ENCODE data around the gene MPP2.

MPP2 gene, protein sequence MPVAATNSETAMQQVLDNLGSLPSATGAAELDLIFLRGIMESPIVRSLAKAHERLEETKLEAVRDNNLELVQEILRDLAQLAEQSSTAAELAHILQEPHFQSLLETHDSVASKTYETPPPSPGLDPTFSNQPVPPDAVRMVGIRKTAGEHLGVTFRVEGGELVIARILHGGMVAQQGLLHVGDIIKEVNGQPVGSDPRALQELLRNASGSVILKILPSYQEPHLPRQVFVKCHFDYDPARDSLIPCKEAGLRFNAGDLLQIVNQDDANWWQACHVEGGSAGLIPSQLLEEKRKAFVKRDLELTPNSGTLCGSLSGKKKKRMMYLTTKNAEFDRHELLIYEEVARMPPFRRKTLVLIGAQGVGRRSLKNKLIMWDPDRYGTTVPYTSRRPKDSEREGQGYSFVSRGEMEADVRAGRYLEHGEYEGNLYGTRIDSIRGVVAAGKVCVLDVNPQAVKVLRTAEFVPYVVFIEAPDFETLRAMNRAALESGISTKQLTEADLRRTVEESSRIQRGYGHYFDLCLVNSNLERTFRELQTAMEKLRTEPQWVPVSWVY

GRCh38 chr17:43907425-43907981, at the start of gene MPP2:
TSS of gene MPP2 (minus strand) at chr17:43907536. CDS start at chr17:43904460, 3,076 bp downstream.
- H3K9me3 ChIP-seq (ENCODE audit: control insufficient read depth, insufficient read depth, low read length): no peaks in the 10 kb centered on the region
- H3K4me3 ChIP-seq (ENCODE audit: low read length): peak within 1 kb of the TSS; percentile 43
- TF ChIP-seq, protein P1, sequence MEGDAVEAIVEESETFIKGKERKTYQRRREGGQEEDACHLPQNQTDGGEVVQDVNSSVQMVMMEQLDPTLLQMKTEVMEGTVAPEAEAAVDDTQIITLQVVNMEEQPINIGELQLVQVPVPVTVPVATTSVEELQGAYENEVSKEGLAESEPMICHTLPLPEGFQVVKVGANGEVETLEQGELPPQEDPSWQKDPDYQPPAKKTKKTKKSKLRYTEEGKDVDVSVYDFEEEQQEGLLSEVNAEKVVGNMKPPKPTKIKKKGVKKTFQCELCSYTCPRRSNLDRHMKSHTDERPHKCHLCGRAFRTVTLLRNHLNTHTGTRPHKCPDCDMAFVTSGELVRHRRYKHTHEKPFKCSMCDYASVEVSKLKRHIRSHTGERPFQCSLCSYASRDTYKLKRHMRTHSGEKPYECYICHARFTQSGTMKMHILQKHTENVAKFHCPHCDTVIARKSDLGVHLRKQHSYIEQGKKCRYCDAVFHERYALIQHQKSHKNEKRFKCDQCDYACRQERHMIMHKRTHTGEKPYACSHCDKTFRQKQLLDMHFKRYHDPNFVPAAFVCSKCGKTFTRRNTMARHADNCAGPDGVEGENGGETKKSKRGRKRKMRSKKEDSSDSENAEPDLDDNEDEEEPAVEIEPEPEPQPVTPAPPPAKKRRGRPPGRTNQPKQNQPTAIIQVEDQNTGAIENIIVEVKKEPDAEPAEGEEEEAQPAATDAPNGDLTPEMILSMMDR (IDR thresholded peaks at IDR 0.05; ENCODE audit: low read depth, low read length, poor library complexity, severe bottlenecking): no peak
- H3K79me2 ChIP-seq (ENCODE audit: control insufficient read depth, low read length): no peaks in the 10 kb centered on the region
- peaks cover 62% of the 10 kb centered on the region for H3K27me3 ChIP-seq (ENCODE audit: control insufficient read depth, low read length)
- H3K4me1 ChIP-seq (ENCODE audit: control insufficient read depth, low read length): peaks cover 12% of the 10 kb centered on the region
- H3K36me3 ChIP-seq (ENCODE audit: control insufficient read depth, low read length): no peaks in the 10 kb centered on the region
- no peak within 1 kb of the TSS for H3K27ac ChIP-seq (ENCODE audit: low read depth, low read length)
- peak within 1 kb of the TSS; percentile 61 for H3K4me2 ChIP-seq (ENCODE audit: low read length)
- no peaks in the 10 kb centered on the region for H4K20me1 ChIP-seq (ENCODE audit: control insufficient read depth, insufficient read depth, low read depth, low read length)
- H3F3A ChIP-seq (ENCODE audit: control insufficient read depth, insufficient read depth): no peaks in the 10 kb centered on the region
- no peaks in the 10 kb centered on the region for H3K9me2 ChIP-seq (replicated peaks; ENCODE audit: control insufficient read depth, low read length)

DNA sequence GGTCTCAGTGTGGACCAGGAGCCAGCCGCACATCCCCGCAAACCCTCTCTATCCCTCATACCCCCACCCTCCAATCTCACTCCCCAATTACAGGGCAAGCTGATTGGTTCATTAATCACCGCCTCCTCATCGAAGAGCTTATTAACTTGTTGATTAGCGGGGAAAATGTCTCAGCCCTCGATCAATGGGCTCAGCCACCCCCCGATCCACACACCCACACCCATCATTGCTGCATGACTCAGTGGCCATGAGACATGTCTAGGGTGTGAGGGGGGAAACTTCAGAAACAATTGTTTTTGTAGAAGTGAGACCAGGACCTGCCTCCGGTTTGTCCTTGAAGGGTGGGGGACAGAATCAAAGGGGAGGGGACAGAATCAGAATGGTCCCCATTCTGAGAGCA, 48.9 kb upstream of the MPP2 start:
- H3F3A ChIP-seq (ENCODE audit: control insufficient read depth, insufficient read depth): no peaks in the 10 kb centered on the region
- no peaks in the 10 kb centered on the region for H3K9me2 ChIP-seq (replicated peaks; ENCODE audit: control insufficient read depth, low read length)
- no peak overlapping the region for H3K4me3 ChIP-seq (ENCODE audit: low read length)
- H3K4me2 ChIP-seq (ENCODE audit: low read length): no peak overlapping the region
- no peaks in the 10 kb centered on the region for H3K27me3 ChIP-seq (ENCODE audit: control insufficient read depth, low read length)
- no peaks in the 10 kb centered on the region for H3K9me3 ChIP-seq (ENCODE audit: control insufficient read depth, insufficient read depth, low read length)
- no peaks in the 10 kb centered on the region for H3K36me3 ChIP-seq (ENCODE audit: control insufficient read depth, low read length)
- H3K4me1 ChIP-seq (ENCODE audit: control insufficient read depth, low read length): no peaks in the 10 kb centered on the region
- H4K20me1 ChIP-seq (ENCODE audit: control insufficient read depth, insufficient read depth, low read depth, low read length): no peaks in the 10 kb centered on the region
- no peaks in the 10 kb centered on the region for H3K79me2 ChIP-seq (ENCODE audit: control insufficient read depth, low read length)
- H3K27ac ChIP-seq (ENCODE audit: low read depth, low read length): no peak overlapping the region
- TF ChIP-seq EZH2phosphoT487 (IDR thresholded peaks at IDR 0.05; ENCODE audit: borderline replicate concordance, low read length): no peak
- TF ChIP-seq, protein P1 (IDR thresholded peaks at IDR 0.05; ENCODE audit: low read depth, low read length, poor library complexity, severe bottlenecking): no peak

- H3K27me3 ChIP-seq (ENCODE audit: control insufficient read depth, low read length): no peaks in the 10 kb centered on the region
- H3F3A ChIP-seq (ENCODE audit: control insufficient read depth, insufficient read depth): no peaks in the 10 kb centered on the region
- no peaks in the 10 kb centered on the region for H3K79me2 ChIP-seq (ENCODE audit: control insufficient read depth, low read length)
- H3K9me2 ChIP-seq (replicated peaks; ENCODE audit: control insufficient read depth, low read length): no peaks in the 10 kb centered on the region
- TF ChIP-seq, protein P1 (IDR thresholded peaks at IDR 0.05; ENCODE audit: low read depth, low read length, poor library complexity, severe bottlenecking): no peak
- TF ChIP-seq EZH2phosphoT487 (IDR thresholded peaks at IDR 0.05; ENCODE audit: borderline replicate concordance, low read length): no peak
- H3K4me1 ChIP-seq (ENCODE audit: control insufficient read depth, low read length): no peaks in the 10 kb centered on the region
- H3K4me3 ChIP-seq (ENCODE audit: low read length): no peak within 1 kb of the TSS
- H4K20me1 ChIP-seq (ENCODE audit: control insufficient read depth, insufficient read depth, low read depth, low read length): no peaks in the 10 kb centered on the region
- no peak within 1 kb of the TSS for H3K27ac ChIP-seq (ENCODE audit: low read depth, low read length)
- H3K36me3 ChIP-seq (ENCODE audit: control insufficient read depth, low read length): no peaks in the 10 kb centered on the region
- H3K4me2 ChIP-seq (ENCODE audit: low read length): no peak within 1 kb of the TSS
- no peaks in the 10 kb centered on the region for H3K9me3 ChIP-seq (ENCODE audit: control insufficient read depth, insufficient read depth, low read length)
Measured at GRCh38 chr17:43953746-43954145, 46.4 kb upstream of the MPP2 start, which contains the start of gene PYY. TSS of gene PYY (minus strand) at chr17:43953940. CDS start at chr17:43953483, 457 bp downstream.
